Mesothelial cell of epicardium (in vitro differentiated cells): Measurements from ENCODE around the gene RPS3. TPM values are rescaled to one million over a fixed set of nuclear protein-coding genes. Genes with fewer than 3 reads are reported as not detected.

Source experiments
- DNase-seq, 2 experiments: peaks; one replicate each; pipeline ENCODE4 v3.0.0; 2021; ENCODE audit warnings: low spot score in 2 of 2; ENCODE audit not compliant: unreplicated experiment in 2 of 2
- H3K27ac Mint-ChIP-seq: 2 replicates; pipeline ENCODE4 v1.8.0; 2021; ENCODE audit warnings: mixed read lengths
- H3K27me3 Mint-ChIP-seq: 2 replicates; pipeline ENCODE4 v1.8.0; 2021; ENCODE audit warnings: low read depth, mixed read lengths
- H3K36me3 Mint-ChIP-seq: 2 replicates; pipeline ENCODE4 v1.8.0; 2021; ENCODE audit warnings: mixed read lengths
- H3K4me1 Mint-ChIP-seq: 2 replicates; pipeline ENCODE4 v1.8.0; 2021; ENCODE audit warnings: mixed read lengths
- H3K4me3 Mint-ChIP-seq: 2 replicates; pipeline ENCODE4 v1.8.0; 2021; ENCODE audit warnings: mild to moderate bottlenecking, moderate library complexity, mixed read lengths
- H3K9me3 Mint-ChIP-seq: 2 replicates; pipeline ENCODE4 v1.8.0; 2021; ENCODE audit warnings: mixed read lengths
- total RNA-seq: library from RNA; stranded (reverse); gene quantifications from 3 replicates; pipeline ENCODE4 v1.2.1, GENCODE V29; 2021
- TF ChIP-seq, protein P1 (sequence below): fragments of 200-600 bp; sonication (generic); IDR thresholded peaks from one replicate; pipeline ENCODE4 v1.5.0; 2021; ENCODE audit warnings: antibody characterized with exemption; ENCODE audit not compliant: unreplicated experiment

Gene RPS3
- total RNA-seq, 1 donor from 2014 or later: 2,848 TPM

DNA sequence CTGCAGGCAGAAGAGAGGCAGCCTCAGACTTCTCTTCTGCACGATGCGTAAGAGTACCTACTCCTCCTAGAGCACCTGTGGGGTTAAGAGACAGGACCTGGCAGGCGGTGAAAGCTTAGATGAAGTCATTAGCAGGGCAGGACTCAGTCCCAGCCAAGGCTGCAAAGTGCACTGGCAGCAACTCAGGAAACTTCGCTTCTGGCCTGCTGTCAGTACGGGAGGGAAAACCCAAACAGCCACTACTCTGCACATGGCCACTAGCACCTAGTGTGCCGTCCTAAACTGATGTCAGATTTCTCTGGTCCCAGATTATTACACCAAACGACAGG lies 42.5 kb downstream of the RPS3 start:
- Mint-ChIP-seq H3K4me1 (no peaks in the 10 kb centered on the region), H3K9me3 (no peaks in the 10 kb centered on the region), H3K36me3 (no peaks in the 10 kb centered on the region), H3K27ac (no peak overlapping the region), H3K27me3 (peaks cover 2% of the 10 kb centered on the region), H3K4me3 (no peak overlapping the region)
- no peak for DNase-seq
- TF ChIP-seq, protein P1, sequence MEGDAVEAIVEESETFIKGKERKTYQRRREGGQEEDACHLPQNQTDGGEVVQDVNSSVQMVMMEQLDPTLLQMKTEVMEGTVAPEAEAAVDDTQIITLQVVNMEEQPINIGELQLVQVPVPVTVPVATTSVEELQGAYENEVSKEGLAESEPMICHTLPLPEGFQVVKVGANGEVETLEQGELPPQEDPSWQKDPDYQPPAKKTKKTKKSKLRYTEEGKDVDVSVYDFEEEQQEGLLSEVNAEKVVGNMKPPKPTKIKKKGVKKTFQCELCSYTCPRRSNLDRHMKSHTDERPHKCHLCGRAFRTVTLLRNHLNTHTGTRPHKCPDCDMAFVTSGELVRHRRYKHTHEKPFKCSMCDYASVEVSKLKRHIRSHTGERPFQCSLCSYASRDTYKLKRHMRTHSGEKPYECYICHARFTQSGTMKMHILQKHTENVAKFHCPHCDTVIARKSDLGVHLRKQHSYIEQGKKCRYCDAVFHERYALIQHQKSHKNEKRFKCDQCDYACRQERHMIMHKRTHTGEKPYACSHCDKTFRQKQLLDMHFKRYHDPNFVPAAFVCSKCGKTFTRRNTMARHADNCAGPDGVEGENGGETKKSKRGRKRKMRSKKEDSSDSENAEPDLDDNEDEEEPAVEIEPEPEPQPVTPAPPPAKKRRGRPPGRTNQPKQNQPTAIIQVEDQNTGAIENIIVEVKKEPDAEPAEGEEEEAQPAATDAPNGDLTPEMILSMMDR: no peak

DNA sequence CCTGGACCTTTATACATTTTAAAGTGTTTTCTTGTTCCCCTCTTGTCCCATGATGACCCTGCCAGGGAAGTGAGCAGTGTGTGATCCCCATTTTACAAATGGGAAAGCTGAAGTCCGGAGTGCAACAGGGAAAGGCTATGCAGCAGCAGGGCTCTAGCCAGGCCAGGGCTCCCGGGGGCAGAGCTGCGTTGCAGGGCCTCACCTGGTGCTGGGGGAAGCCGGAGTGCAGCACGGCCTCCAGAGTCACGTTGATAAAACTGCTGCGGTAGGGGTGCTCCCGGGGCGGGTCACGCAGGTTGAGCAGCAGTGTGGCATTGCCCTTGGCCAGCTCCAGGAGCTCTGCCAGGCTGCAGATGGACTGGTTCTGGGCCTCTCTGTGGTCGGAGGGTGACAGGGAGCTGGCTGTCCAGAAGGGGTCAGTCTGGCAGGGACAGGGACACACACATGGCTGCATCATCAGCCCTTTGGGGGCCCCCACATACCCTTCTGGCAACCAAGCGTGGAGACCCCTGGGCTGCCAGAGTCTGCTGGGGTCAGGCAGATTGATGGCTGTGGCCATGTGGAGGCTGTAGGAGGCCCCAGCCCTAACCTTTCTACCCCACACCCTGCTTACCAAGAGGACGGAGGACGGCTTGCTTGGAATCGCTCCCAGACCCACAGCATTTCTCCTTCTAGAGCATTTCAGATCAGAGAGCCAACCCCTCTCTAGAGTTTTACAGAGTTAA lies 43.0 kb downstream of the RPS3 start:
- no peaks in the 10 kb centered on the region for H3K4me1 Mint-ChIP-seq
- no peaks in the 10 kb centered on the region for H3K36me3 Mint-ChIP-seq
- no peak for DNase-seq
- no peaks in the 10 kb centered on the region for H3K9me3 Mint-ChIP-seq
- TF ChIP-seq, protein P1: no peak
- no peak overlapping the region for H3K4me3 Mint-ChIP-seq
- H3K27me3 Mint-ChIP-seq: peaks cover 2% of the 10 kb centered on the region
- H3K27ac Mint-ChIP-seq: no peak overlapping the region

DNA sequence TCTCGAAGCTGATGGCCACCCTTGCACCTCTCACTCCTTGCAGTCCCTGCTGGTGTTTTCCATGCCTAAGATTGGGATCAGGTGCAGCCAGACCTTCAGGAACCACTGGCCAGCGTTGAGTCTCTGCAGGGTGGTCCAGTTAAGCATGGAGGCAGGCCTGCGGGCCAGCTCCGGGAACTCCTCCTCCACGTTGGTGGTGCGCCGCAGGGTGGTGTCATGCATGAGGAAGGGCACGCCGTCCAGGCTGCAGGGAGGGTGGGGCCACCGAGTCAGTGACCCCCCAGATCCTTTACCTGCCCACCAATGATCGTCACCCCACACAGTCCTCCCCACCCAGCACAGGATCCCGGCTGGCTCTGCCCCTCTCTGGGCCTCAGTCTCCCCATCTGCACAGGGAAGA lies 43.7 kb downstream of the RPS3 start:
- TF ChIP-seq, protein P1: no peak
- Mint-ChIP-seq H3K9me3 (no peaks in the 10 kb centered on the region), H3K27me3 (peaks cover 2% of the 10 kb centered on the region), H3K4me1 (no peaks in the 10 kb centered on the region), H3K4me3 (no peak overlapping the region), H3K36me3 (no peaks in the 10 kb centered on the region), H3K27ac (no peak overlapping the region)
- no peak for DNase-seq

DNA sequence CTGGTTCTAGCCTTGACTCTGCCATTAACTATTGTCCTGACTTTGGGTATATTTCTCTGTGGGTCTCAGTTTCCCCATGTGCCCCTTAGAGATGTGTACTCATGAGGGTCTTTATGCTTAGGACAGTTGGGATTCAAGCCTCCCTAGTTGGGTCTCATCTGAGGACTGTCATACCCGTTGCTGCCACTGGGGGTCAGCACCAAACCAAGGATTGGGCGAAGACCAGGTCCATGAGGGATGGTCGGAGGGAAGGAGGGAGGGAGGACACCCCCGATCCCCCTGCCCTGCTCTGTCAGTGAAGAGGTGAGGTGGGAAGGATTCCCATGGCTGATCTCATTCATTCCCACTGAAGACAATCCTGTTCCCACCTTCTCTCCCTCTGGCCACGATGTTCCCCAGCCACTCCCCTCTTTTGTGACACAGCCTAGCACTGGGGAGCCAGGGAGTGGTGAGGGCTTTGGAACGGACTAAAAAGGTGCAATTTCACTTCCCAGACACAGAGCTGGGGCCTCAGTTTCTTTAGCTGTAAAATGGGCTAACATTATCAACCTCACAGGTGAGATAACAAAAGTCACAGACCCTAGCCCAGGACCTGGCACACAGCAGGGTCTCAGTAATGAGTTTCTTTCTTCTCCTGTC lies 46.1 kb downstream of the RPS3 start:
- H3K9me3 Mint-ChIP-seq: no peaks in the 10 kb centered on the region
- no peak overlapping the region for H3K27ac Mint-ChIP-seq
- H3K4me1 Mint-ChIP-seq: no peaks in the 10 kb centered on the region
- H3K4me3 Mint-ChIP-seq: no peak overlapping the region
- peaks cover 2% of the 10 kb centered on the region for H3K27me3 Mint-ChIP-seq
- DNase-seq: peak; percentile 59 to 87
- TF ChIP-seq, protein P1: peak; percentile 98
- no peaks in the 10 kb centered on the region for H3K36me3 Mint-ChIP-seq

DNA sequence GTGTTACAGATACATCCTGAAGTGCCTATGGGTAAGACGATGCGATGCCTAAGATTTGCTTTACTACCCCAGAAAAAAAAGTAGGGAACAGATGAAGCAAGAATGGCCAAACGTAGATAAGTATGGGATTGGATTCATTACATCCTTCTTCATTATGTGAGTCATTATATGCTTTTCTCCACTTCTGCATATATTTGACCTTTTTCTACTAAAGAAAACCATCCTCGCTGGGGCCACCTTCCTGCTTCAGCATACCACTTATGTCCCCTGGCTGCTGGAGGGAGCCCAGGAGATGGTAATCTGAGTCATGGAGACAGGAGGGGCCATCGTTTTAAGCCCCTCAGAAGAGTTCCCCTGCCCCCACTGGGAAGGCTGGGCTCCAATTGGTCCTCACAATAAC lies 48.1 kb downstream of the RPS3 start:
- TF ChIP-seq, protein P1: no peak
- Mint-ChIP-seq H3K4me3 (no peak overlapping the region), H3K4me1 (no peaks in the 10 kb centered on the region), H3K27ac (no peak overlapping the region), H3K27me3 (peaks cover 2% of the 10 kb centered on the region), H3K9me3 (no peaks in the 10 kb centered on the region), H3K36me3 (no peaks in the 10 kb centered on the region)
- no peak for DNase-seq
